ENCODE data around the gene PTPRD.

Gene PTPRD

GRCh38 chr9:8456344-8456743 lies 2156.5 kb downstream of the PTPRD start:
- Histone ChIP-seq H3K9me2 (replicated peaks; ENCODE audit: insufficient read depth, low read length) (no peaks in the 10 kb centered on the region), H3K9me3 (ENCODE audit: insufficient read depth, low read length) (no peaks in the 10 kb centered on the region), H3K27me3 (ENCODE audit: low read length) (no peaks in the 10 kb centered on the region), H4K20me1 (ENCODE audit: low read depth, low read length) (no peaks in the 10 kb centered on the region), H2AFZ (ENCODE audit: low read depth, low read length, severe bottlenecking) (no peak overlapping the region), H3K79me2 (ENCODE audit: insufficient read depth, low read length) (no peaks in the 10 kb centered on the region), H3K27ac (ENCODE audit: low read depth, low read length) (no peak overlapping the region), H3K36me3 (ENCODE audit: low read length) (no peaks in the 10 kb centered on the region), H3K4me3 (ENCODE audit: insufficient read depth, low read length, poor library complexity, severe bottlenecking) (no peak overlapping the region), H3K9ac (ENCODE audit: low read length) (no peak overlapping the region), H3K4me2 (ENCODE audit: low read depth, low read length, poor library complexity, severe bottlenecking) (no peak overlapping the region), H3F3A (ENCODE audit: insufficient read depth) (no peaks in the 10 kb centered on the region)
- TF ChIP-seq EZH2phosphoT487 (conservative IDR thresholded peaks at IDR 0.05; ENCODE audit: low read length) = no peak
- TF ChIP-seq, protein P1, sequence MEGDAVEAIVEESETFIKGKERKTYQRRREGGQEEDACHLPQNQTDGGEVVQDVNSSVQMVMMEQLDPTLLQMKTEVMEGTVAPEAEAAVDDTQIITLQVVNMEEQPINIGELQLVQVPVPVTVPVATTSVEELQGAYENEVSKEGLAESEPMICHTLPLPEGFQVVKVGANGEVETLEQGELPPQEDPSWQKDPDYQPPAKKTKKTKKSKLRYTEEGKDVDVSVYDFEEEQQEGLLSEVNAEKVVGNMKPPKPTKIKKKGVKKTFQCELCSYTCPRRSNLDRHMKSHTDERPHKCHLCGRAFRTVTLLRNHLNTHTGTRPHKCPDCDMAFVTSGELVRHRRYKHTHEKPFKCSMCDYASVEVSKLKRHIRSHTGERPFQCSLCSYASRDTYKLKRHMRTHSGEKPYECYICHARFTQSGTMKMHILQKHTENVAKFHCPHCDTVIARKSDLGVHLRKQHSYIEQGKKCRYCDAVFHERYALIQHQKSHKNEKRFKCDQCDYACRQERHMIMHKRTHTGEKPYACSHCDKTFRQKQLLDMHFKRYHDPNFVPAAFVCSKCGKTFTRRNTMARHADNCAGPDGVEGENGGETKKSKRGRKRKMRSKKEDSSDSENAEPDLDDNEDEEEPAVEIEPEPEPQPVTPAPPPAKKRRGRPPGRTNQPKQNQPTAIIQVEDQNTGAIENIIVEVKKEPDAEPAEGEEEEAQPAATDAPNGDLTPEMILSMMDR (IDR thresholded peaks at IDR 0.05; ENCODE audit: insufficient read depth, low read length, poor library complexity, severe bottlenecking) = no peak

- Histone ChIP-seq H3K27ac (ENCODE audit: low read depth, low read length) (no peak overlapping the region), H2AFZ (ENCODE audit: low read depth, low read length, severe bottlenecking) (no peak overlapping the region), H3K27me3 (ENCODE audit: low read length) (no peaks in the 10 kb centered on the region), H3K9me2 (replicated peaks; ENCODE audit: insufficient read depth, low read length) (no peaks in the 10 kb centered on the region), H3K4me2 (ENCODE audit: low read depth, low read length, poor library complexity, severe bottlenecking) (no peak overlapping the region), H4K20me1 (ENCODE audit: low read depth, low read length) (no peaks in the 10 kb centered on the region), H3K9ac (ENCODE audit: low read length) (no peak overlapping the region), H3K9me3 (ENCODE audit: insufficient read depth, low read length) (no peaks in the 10 kb centered on the region), H3K36me3 (ENCODE audit: low read length) (no peaks in the 10 kb centered on the region), H3F3A (ENCODE audit: insufficient read depth) (no peaks in the 10 kb centered on the region), H3K79me2 (ENCODE audit: insufficient read depth, low read length) (no peaks in the 10 kb centered on the region), H3K4me3 (ENCODE audit: insufficient read depth, low read length, poor library complexity, severe bottlenecking) (no peak overlapping the region)
- TF ChIP-seq, protein P1 (IDR thresholded peaks at IDR 0.05; ENCODE audit: insufficient read depth, low read length, poor library complexity, severe bottlenecking) = no peak
- TF ChIP-seq EZH2phosphoT487 (conservative IDR thresholded peaks at IDR 0.05; ENCODE audit: low read length) = no peak
These were observed 2161.8 kb downstream of the PTPRD start for GRCh38 chr9:8450810-8451545.

DNA sequence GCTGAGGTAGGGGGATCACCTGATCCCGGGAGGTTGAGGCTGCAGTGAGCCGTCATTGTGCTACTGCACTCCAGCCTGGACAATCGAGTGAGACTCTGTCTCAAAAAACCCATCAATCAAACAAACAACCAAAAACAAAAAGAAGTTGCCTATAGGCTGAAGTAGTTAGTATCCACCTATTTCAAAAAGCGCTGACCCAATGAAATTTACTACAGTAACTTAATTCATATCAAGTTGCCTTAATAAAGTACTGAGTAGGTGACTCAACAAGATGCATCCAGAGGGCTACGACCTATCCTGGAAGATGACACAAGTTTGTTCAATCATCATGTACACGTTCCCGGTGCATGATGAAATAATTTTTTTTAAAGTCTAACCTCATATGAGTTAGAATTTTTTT lies 2164.6 kb downstream of the PTPRD start:
- H3K36me3 ChIP-seq (ENCODE audit: low read length) = no peaks in the 10 kb centered on the region

More for the DNA sequence above, 2164.6 kb downstream of the PTPRD start:
- TF ChIP-seq, protein P1 (IDR thresholded peaks at IDR 0.05; ENCODE audit: insufficient read depth, low read length, poor library complexity, severe bottlenecking) = no peak
- TF ChIP-seq EZH2phosphoT487 (conservative IDR thresholded peaks at IDR 0.05; ENCODE audit: low read length) = no peak
- no peaks in the 10 kb centered on the region for H4K20me1 ChIP-seq (ENCODE audit: low read depth, low read length)
- H3K27me3 ChIP-seq (ENCODE audit: low read length) = no peaks in the 10 kb centered on the region
- no peak overlapping the region for H3K4me3 ChIP-seq (ENCODE audit: insufficient read depth, low read length, poor library complexity, severe bottlenecking)
- no peak overlapping the region for H2AFZ ChIP-seq (ENCODE audit: low read depth, low read length, severe bottlenecking)
- H3K9me2 ChIP-seq (replicated peaks; ENCODE audit: insufficient read depth, low read length) = no peaks in the 10 kb centered on the region
- H3K9me3 ChIP-seq (ENCODE audit: insufficient read depth, low read length) = no peaks in the 10 kb centered on the region
- no peaks in the 10 kb centered on the region for H3F3A ChIP-seq (ENCODE audit: insufficient read depth)
- H3K27ac ChIP-seq (ENCODE audit: low read depth, low read length) = no peak overlapping the region
- H3K9ac ChIP-seq (ENCODE audit: low read length) = no peak overlapping the region
- H3K4me2 ChIP-seq (ENCODE audit: low read depth, low read length, poor library complexity, severe bottlenecking) = no peak overlapping the region
- H3K79me2 ChIP-seq (ENCODE audit: insufficient read depth, low read length) = no peaks in the 10 kb centered on the region
